ENCODE data around the gene TBC1D5.

Gene TBC1D5

GRCh38 chr3:17747890-17748247, 5.4 kb upstream of the TBC1D5 start:
- in situ Hi-C loops (cut with MboI; ENCODE audit: low pct_unique_long_range_greater_than_20kb, low sequenced_read_pairs, unreplicated experiment) = no loop called here
- TF ChIP-seq CTCF (IDR thresholded peaks at IDR 0.05; ENCODE audit: extremely low read depth, insufficient read depth, missing control alignments) = no peak
- DNase-seq (ENCODE audit: low spot score) = no peak

GRCh38 chr3:17747174-17747889, 4.9 kb upstream of the TBC1D5 start:
- in situ Hi-C loops (cut with MboI; ENCODE audit: low pct_unique_long_range_greater_than_20kb, low sequenced_read_pairs, unreplicated experiment) = no loop called here
- DNase-seq (ENCODE audit: low spot score) = peak; percentile 65
- no peak for TF ChIP-seq CTCF (IDR thresholded peaks at IDR 0.05; ENCODE audit: extremely low read depth, insufficient read depth, missing control alignments)

- no peak for DNase-seq (ENCODE audit: low spot score)
- TF ChIP-seq CTCF (IDR thresholded peaks at IDR 0.05; ENCODE audit: extremely low read depth, insufficient read depth, missing control alignments) = no peak
- in situ Hi-C loops (cut with MboI; ENCODE audit: low pct_unique_long_range_greater_than_20kb, low sequenced_read_pairs, unreplicated experiment) = no loop called here
Measured at GRCh38 chr3:17745894-17746293, 3.5 kb upstream of the TBC1D5 start.

- no peak for TF ChIP-seq CTCF (IDR thresholded peaks at IDR 0.05; ENCODE audit: extremely low read depth, insufficient read depth, missing control alignments)
Measured at GRCh38 chr3:17745301-17745700, 2.9 kb upstream of the TBC1D5 start.

GRCh38 chr3:17744693-17745092, 2.3 kb upstream of the TBC1D5 start:
- no peak for DNase-seq (ENCODE audit: low spot score)
- no peak for TF ChIP-seq CTCF (IDR thresholded peaks at IDR 0.05; ENCODE audit: extremely low read depth, insufficient read depth, missing control alignments)
- in situ Hi-C loops (cut with MboI; ENCODE audit: low pct_unique_long_range_greater_than_20kb, low sequenced_read_pairs, unreplicated experiment) = no loop called here

More at GRCh38 chr3:17745301-17745700, 2.9 kb upstream of the TBC1D5 start:
- in situ Hi-C loops (cut with MboI; ENCODE audit: low pct_unique_long_range_greater_than_20kb, low sequenced_read_pairs, unreplicated experiment) = no loop called here
- no peak for DNase-seq (ENCODE audit: low spot score)

GRCh38 chr3:17743658-17743995, 1.2 kb upstream of the TBC1D5 start:
- in situ Hi-C loops (cut with MboI; ENCODE audit: low pct_unique_long_range_greater_than_20kb, low sequenced_read_pairs, unreplicated experiment) = no loop called here
- TF ChIP-seq CTCF (IDR thresholded peaks at IDR 0.05; ENCODE audit: extremely low read depth, insufficient read depth, missing control alignments) = no peak
- DNase-seq (ENCODE audit: low spot score) = no peak

Measured in GM13977 (cell line).